PC-3 (cell line): ENCODE measurements around the gene TFEB. TPM values are rescaled to one million over a fixed set of nuclear protein-coding genes. Genes with fewer than 3 reads are reported as not detected.

Source experiments
- ATAC-seq: fragments of 200-7000 bp; cut with Tn5 transposase; 2 replicates; pipeline ENCODE4 v1.9.1; 2020; ENCODE audit warnings: mild to moderate bottlenecking, moderate library complexity
- BruUV-seq: library from RNA; stranded (reverse); fragments of 400-500 nt; replicated peaks from 2 replicates; lab custom pipeline; 2021; lab: Mats Ljungman, UMichigan
- CTCF ChIA-PET: fragments of 300-600 bp; sonication (Branson Sonifier 250); formaldehyde crosslinking; loops from one replicate; lab custom pipeline; 2022; ENCODE audit warnings: antibody characterized with exemption; lab: Charles Lee
- POLR2A ChIA-PET: fragments of 300-600 bp; sonication (Branson Sonifier 250); formaldehyde crosslinking; loops from one replicate; lab custom pipeline; 2022; ENCODE audit warnings: antibody characterized with exemption; ENCODE audit not compliant: unreplicated experiment; lab: Charles Lee
- DNase-seq: peaks from one replicate; pipeline ENCODE4 v3.0.0-alpha.2; 2015
- H2AFZ ChIP-seq: fragments of 300-600 bp; sonication (generic); 2 replicates; pipeline ENCODE4 v1.6.0; 2016; ENCODE audit warnings: antibody characterized with exemption, low read length
- H3F3A ChIP-seq: fragments of 300-600 bp; sonication (generic); one replicate; pipeline ENCODE4 v1.6.0; 2017; ENCODE audit warnings: antibody characterized with exemption, low read length, control low read depth, mild to moderate bottlenecking; ENCODE audit not compliant: unreplicated experiment
- H3K27ac ChIP-seq: fragments of 300-600 bp; sonication (generic); 2 replicates; pipeline ENCODE4 v1.5.1; 2016; ENCODE audit warnings: mild to moderate bottlenecking, low read length
- H3K27me3 ChIP-seq: fragments of 300-600 bp; sonication (generic); 2 replicates; pipeline ENCODE4 v1.6.1; 2016; ENCODE audit warnings: low read length, mixed read lengths
- H3K36me3 ChIP-seq: fragments of 300-600 bp; sonication (generic); 2 replicates; pipeline ENCODE4 v1.6.1; 2016; ENCODE audit warnings: low read depth, mixed run types, low read length, mixed read lengths
- H3K4me1 ChIP-seq: fragments of 300-600 bp; sonication (generic); 2 replicates; pipeline ENCODE4 v1.5.1; 2016; ENCODE audit warnings: low read length; ENCODE audit not compliant: insufficient read depth
- H3K4me2 ChIP-seq: fragments of 300-600 bp; sonication (generic); 2 replicates; pipeline ENCODE4 v1.6.0; 2016; ENCODE audit warnings: low read length
- H3K4me3 ChIP-seq: fragments of 300-600 bp; sonication (generic); 2 replicates; pipeline ENCODE4 v1.5.1; 2016; ENCODE audit warnings: mild to moderate bottlenecking, low read length, mixed read lengths
- H3K79me2 ChIP-seq: fragments of 300-600 bp; sonication (generic); 2 replicates; pipeline ENCODE4 v1.6.1; 2017; ENCODE audit warnings: low read length, mixed read lengths
- H3K9ac ChIP-seq: fragments of 300-600 bp; sonication (generic); 2 replicates; pipeline ENCODE4 v1.6.0; 2016; ENCODE audit warnings: mild to moderate bottlenecking, low read length
- H3K9me2 ChIP-seq: fragments of 300-600 bp; sonication (generic); replicated peaks from 2 replicates; pipeline ENCODE4 v1.6.1; 2016; ENCODE audit warnings: mixed run types, low read length, mixed read lengths
- H3K9me3 ChIP-seq: fragments of 300-600 bp; sonication (generic); 2 replicates; pipeline ENCODE4 v1.6.1; 2016; ENCODE audit warnings: low read length, mixed read lengths
- H4K20me1 ChIP-seq: fragments of 300-600 bp; sonication (generic); 2 replicates; pipeline ENCODE4 v1.6.1; 2016; ENCODE audit warnings: low read length, mixed read lengths
- EZH2 ChIP-seq: fragments of 300-600 bp; sonication (generic); IDR thresholded peaks from one replicate; pipeline ENCODE4 v1.6.1; 2017; ENCODE audit warnings: antibody characterized with exemption, mild to moderate bottlenecking, low read length; ENCODE audit not compliant: unreplicated experiment
- EZH2phosphoT487 ChIP-seq: fragments of 300-600 bp; sonication (generic); IDR thresholded peaks from 2 replicates; pipeline ENCODE4 v1.6.1; 2018; ENCODE audit warnings: mild to moderate bottlenecking, antibody characterized with exemption, low read length, borderline replicate concordance
- intact Hi-C: fragments of 100-400 bp; cut with micrococcal nuclease; formaldehyde crosslinking; loops from 2 replicates; pipeline ENCODE4 v1.9.0; 2023
- total RNA-seq: library from RNA; depleted of rRNA; stranded (reverse); fragments of >200 nt; gene quantifications from 2 replicates; pipeline ENCODE4 v1.2.3, GENCODE V29; 2014
- TF ChIP-seq, protein P1 (sequence below): fragments of 300-600 bp; sonication (generic); conservative IDR thresholded peaks from 2 replicates; pipeline ENCODE4 v1.5.1; 2017; ENCODE audit warnings: antibody characterized with exemption, low read depth, mild to moderate bottlenecking, low read length

TFEB gene
- total RNA-seq, 1 experiment from 2014 or later, result 4.2 TPM

DNA sequence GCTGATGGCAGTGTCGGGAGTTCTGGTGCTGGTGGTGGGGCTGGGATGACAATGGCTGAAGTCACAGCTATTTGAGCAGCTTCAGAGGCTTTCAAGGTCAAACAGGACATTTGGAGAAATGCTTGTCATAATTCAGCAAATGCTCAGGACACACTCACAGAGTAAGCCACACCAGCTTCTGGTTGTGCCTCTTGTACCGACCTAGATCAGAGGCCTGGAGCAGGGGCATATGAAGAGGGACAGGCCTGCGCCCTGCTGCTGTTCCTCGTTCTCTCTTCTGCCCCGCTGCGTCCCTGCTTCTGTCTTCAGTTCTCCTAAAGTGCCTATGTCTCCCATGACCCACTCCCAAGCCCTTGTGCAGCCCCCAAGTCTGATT is 12.7 kb upstream of the TFEB start:
- POLR2A ChIA-PET, result no interaction called here
- H3K27ac ChIP-seq, result no peak overlapping the region

GRCh38 chr6:41747256-41748101 is 12.1 kb upstream of the TFEB start, which contains the start of gene PGC:
TSS of gene PGC (minus strand) at chr6:41747397. CDS start at chr6:41747334, 63 bp downstream.
- Histone ChIP-seq H3K27me3 (no peaks in the 10 kb centered on the region), H3K9ac (no peak within 1 kb of the TSS), H3K27ac (no peak within 1 kb of the TSS), H3K9me3 (no peaks in the 10 kb centered on the region), H2AFZ (no peak within 1 kb of the TSS), H3K4me2 (no peak within 1 kb of the TSS), H3K79me2 (no peaks in the 10 kb centered on the region), H4K20me1 (no peaks in the 10 kb centered on the region), H3K9me2 (no peaks in the 10 kb centered on the region), H3K4me3 (no peak within 1 kb of the TSS), H3K4me1 (peaks cover 6% of the 10 kb centered on the region; the same call in 1 of the 2 replicates), H3F3A (no peaks in the 10 kb centered on the region), H3K36me3 (no peaks in the 10 kb centered on the region)
- BruUV-seq, result no TSS peak
- intact Hi-C loops, result no loop called here
- ChIA-PET CTCF (no interaction called here), POLR2A (interaction anchor here (0.5 kb wide), 1 partner anchor 24 kb away, joined by 3 read pairs; no protein-coding TSS in a partner anchor)
- TF ChIP-seq EZH2, result no peak
- TF ChIP-seq, protein P1, sequence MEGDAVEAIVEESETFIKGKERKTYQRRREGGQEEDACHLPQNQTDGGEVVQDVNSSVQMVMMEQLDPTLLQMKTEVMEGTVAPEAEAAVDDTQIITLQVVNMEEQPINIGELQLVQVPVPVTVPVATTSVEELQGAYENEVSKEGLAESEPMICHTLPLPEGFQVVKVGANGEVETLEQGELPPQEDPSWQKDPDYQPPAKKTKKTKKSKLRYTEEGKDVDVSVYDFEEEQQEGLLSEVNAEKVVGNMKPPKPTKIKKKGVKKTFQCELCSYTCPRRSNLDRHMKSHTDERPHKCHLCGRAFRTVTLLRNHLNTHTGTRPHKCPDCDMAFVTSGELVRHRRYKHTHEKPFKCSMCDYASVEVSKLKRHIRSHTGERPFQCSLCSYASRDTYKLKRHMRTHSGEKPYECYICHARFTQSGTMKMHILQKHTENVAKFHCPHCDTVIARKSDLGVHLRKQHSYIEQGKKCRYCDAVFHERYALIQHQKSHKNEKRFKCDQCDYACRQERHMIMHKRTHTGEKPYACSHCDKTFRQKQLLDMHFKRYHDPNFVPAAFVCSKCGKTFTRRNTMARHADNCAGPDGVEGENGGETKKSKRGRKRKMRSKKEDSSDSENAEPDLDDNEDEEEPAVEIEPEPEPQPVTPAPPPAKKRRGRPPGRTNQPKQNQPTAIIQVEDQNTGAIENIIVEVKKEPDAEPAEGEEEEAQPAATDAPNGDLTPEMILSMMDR, result no peak
- TF ChIP-seq EZH2phosphoT487, result no peak
- no peak; the same call in 1 of the 2 replicates for ATAC-seq
- peak; percentile 57 for DNase-seq

More for the DNA sequence above, 12.7 kb upstream of the TFEB start:
- no peaks in the 10 kb centered on the region for H3K27me3 ChIP-seq
- H3K9me2 ChIP-seq, result no peaks in the 10 kb centered on the region
- no TSS peak for BruUV-seq
- no peak for TF ChIP-seq EZH2phosphoT487
- TF ChIP-seq, protein P1, result no peak
- H2AFZ ChIP-seq, result no peak overlapping the region
- ATAC-seq, result no peak
- no peaks in the 10 kb centered on the region for H3F3A ChIP-seq
- H3K79me2 ChIP-seq, result no peaks in the 10 kb centered on the region
- H3K9ac ChIP-seq, result no peak overlapping the region
- CTCF ChIA-PET, result no interaction called here
- no peaks in the 10 kb centered on the region for H3K36me3 ChIP-seq
- peaks cover 6% of the 10 kb centered on the region; the same call in 1 of the 2 replicates for H3K4me1 ChIP-seq
- DNase-seq, result no peak
- no peak overlapping the region for H3K4me3 ChIP-seq
- no peaks in the 10 kb centered on the region for H3K9me3 ChIP-seq
- intact Hi-C loops, result no loop called here
- no peak overlapping the region for H3K4me2 ChIP-seq
- H4K20me1 ChIP-seq, result no peaks in the 10 kb centered on the region

DNA sequence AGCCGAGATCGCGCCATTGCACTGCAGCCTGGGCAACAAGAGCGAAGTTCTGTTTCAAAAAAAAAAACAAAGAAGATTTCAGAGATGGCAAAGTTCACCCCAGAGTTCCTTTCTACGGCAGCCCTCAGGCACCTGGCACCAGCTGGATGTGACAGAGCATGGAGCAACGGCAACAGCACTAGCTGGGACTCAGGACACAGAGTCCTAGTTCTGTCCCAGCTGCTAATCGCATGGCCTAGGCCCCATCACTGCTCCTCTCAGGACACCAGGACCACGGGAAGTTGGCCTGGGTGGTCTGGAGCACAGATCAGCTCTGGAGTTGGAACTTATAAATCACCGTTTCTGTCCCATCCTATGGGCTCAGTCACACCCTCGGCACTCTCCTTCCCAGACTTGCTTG is 10.7 kb upstream of the TFEB start:
- ATAC-seq (no peak), DNase-seq (no peak)
- Histone ChIP-seq H4K20me1 (no peaks in the 10 kb centered on the region), H3K4me2 (no peak overlapping the region), H3K79me2 (no peaks in the 10 kb centered on the region), H3K4me3 (no peak overlapping the region), H3K9me2 (no peaks in the 10 kb centered on the region), H3K9me3 (no peaks in the 10 kb centered on the region), H3K27ac (no peak overlapping the region), H3K9ac (no peak overlapping the region), H3K27me3 (no peaks in the 10 kb centered on the region), H3K36me3 (no peaks in the 10 kb centered on the region), H3F3A (no peaks in the 10 kb centered on the region), H3K4me1 (peaks cover 19% of the 10 kb centered on the region), H2AFZ (no peak overlapping the region)
- TF ChIP-seq EZH2 (no peak), EZH2phosphoT487 (no peak)
- TF ChIP-seq, protein P1, result no peak
- intact Hi-C loops, result no loop called here
- ChIA-PET CTCF (no interaction called here), POLR2A (no interaction called here)
- no TSS peak for BruUV-seq
